ENCODE measurements around the gene CARD19. TPM values are rescaled to one million over a fixed set of nuclear protein-coding genes. Genes with fewer than 3 reads are reported as not detected.

CARD19 gene
- total RNA-seq, 1 experiment from 2014 or later = 54.5 TPM

DNA sequence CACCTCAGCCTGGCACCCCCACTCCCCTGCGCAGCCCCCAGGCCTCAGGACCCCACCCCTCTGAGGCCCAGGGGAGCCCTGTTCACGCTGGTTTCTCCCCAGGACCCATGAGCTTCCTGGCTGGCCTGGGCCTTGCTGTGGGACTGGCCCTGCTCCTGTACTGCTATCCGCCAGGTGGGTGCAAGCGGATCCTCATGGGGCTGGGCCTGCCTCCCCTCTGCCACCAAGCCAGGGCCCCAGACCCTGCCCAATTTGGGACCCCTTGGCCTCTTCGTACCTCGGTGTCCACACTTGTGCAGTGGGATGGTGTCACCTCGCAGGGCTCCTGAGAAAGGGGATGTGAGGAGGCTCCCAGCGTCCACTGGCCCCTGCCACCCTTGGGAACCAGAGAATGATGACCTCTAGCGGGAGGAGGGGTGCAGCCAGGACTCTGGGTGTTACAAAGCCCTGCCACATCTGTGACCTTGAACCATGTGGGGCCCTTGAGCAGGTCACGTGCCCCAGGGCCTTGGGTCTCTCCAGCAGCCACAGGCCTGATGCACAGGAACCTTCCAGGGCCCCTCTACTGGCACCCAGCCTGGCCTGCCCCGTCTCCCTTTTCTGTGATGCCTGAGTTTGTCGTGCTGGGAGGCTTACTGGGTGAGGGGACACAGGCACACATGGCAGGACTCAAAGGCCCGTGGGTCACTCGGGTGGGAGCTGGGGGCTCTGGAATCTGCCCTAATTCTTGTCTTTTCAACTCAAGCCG lies 16.3 kb downstream of the CARD19 start (continued):
- TF ChIP-seq, protein P1, sequence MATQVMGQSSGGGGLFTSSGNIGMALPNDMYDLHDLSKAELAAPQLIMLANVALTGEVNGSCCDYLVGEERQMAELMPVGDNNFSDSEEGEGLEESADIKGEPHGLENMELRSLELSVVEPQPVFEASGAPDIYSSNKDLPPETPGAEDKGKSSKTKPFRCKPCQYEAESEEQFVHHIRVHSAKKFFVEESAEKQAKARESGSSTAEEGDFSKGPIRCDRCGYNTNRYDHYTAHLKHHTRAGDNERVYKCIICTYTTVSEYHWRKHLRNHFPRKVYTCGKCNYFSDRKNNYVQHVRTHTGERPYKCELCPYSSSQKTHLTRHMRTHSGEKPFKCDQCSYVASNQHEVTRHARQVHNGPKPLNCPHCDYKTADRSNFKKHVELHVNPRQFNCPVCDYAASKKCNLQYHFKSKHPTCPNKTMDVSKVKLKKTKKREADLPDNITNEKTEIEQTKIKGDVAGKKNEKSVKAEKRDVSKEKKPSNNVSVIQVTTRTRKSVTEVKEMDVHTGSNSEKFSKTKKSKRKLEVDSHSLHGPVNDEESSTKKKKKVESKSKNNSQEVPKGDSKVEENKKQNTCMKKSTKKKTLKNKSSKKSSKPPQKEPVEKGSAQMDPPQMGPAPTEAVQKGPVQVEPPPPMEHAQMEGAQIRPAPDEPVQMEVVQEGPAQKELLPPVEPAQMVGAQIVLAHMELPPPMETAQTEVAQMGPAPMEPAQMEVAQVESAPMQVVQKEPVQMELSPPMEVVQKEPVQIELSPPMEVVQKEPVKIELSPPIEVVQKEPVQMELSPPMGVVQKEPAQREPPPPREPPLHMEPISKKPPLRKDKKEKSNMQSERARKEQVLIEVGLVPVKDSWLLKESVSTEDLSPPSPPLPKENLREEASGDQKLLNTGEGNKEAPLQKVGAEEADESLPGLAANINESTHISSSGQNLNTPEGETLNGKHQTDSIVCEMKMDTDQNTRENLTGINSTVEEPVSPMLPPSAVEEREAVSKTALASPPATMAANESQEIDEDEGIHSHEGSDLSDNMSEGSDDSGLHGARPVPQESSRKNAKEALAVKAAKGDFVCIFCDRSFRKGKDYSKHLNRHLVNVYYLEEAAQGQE (IDR thresholded peaks at IDR 0.05; ENCODE audit: low read depth) = no peak
- TF ChIP-seq SIN3A (IDR thresholded peaks at IDR 0.05; ENCODE audit: low read depth) (no peak), POLR2A (IDR thresholded peaks at IDR 0.05; ENCODE audit: borderline replicate concordance, extremely low read depth, insufficient read depth, insufficient read length) (no peak), CEBPB (IDR thresholded peaks at IDR 0.05; ENCODE audit: low read depth) (no peak)
- TF ChIP-seq, protein P2, sequence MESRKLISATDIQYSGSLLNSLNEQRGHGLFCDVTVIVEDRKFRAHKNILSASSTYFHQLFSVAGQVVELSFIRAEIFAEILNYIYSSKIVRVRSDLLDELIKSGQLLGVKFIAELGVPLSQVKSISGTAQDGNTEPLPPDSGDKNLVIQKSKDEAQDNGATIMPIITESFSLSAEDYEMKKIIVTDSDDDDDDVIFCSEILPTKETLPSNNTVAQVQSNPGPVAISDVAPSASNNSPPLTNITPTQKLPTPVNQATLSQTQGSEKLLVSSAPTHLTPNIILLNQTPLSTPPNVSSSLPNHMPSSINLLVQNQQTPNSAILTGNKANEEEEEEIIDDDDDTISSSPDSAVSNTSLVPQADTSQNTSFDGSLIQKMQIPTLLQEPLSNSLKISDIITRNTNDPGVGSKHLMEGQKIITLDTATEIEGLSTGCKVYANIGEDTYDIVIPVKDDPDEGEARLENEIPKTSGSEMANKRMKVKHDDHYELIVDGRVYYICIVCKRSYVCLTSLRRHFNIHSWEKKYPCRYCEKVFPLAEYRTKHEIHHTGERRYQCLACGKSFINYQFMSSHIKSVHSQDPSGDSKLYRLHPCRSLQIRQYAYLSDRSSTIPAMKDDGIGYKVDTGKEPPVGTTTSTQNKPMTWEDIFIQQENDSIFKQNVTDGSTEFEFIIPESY (IDR thresholded peaks at IDR 0.05; ENCODE audit: extremely low read depth, insufficient replicate concordance, low read length) = no peak

DNA sequence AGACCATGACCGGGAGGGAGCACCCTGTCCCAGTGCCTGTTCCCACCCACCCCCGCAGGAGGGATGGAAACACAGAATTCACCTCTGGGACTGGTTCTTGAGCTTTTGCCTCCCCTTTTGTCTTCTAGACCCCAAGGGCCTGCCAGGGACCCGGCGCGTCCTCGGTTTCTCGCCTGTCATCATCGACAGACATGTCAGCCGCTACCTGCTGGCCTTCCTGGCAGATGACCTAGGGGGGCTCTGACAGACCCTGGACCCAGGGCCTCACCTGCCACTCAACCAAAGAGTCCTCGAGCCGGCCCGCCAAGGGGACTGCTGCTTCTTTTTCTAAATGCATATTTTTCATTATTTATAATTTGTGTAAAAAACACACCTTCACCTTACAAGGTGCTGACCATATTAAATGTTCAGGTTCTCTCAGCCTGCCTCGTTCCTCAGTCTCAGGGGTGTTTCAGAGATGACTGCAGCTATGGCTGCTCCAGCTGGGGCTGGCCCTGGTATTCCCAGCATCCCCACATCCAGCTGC lies 16.9 kb downstream of the CARD19 start:
- Histone ChIP-seq H3K9ac (ENCODE audit: low read length) (no peak overlapping the region), H3K4me2 (ENCODE audit: low read length) (no peak overlapping the region), H4K20me1 (ENCODE audit: insufficient read depth) (no peaks in the 10 kb centered on the region), H3K27ac (ENCODE audit: low read depth, low read length) (no peak overlapping the region), H3K4me3 (replicated peaks in 1 of 2; ENCODE audit: low read depth in 1 of 2, low read length in 2 of 2) (no peak overlapping the region), H3K9me2 (ENCODE audit: insufficient read depth) (no peaks in the 10 kb centered on the region), H3K79me2 (ENCODE audit: insufficient read depth, low read length) (peaks cover 4% of the 10 kb centered on the region; the same call in 1 of the 2 replicates), H3K9me3 (ENCODE audit: control insufficient read depth in 1 of 2, insufficient read depth in 1 of 2, low read depth in 1 of 2, low read length in 2 of 2) (no peaks in the 10 kb centered on the region), H2AFZ (ENCODE audit: low read depth, low read length, poor library complexity, severe bottlenecking) (no peak overlapping the region), H3K27me3 (ENCODE audit: insufficient read depth, low read length) (no peaks in the 10 kb centered on the region), H3K36me3 (ENCODE audit: control insufficient read depth in 1 of 2, insufficient read depth in 2 of 2, low read length in 2 of 2) (peaks cover 3 to 4% of the 10 kb centered on the region in 2 experiments; a peak in 3 of 4 replicates), H3K4me1 (ENCODE audit: control insufficient read depth in 1 of 2, insufficient read depth in 2 of 2, low read length in 2 of 2) (peaks cover 0 to 16% of the 10 kb centered on the region in 2 experiments; a peak in 2 of 4 replicates)
- ATAC-seq (no peak), DNase-seq (ENCODE audit: low read depth, low spot score) (no peak)
- TF ChIP-seq SP1 (IDR thresholded peaks at IDR 0.05; ENCODE audit: low read depth) = no peak
- TF ChIP-seq, protein P2 (IDR thresholded peaks at IDR 0.05; ENCODE audit: extremely low read depth, insufficient replicate concordance, low read length) = no peak
- TF ChIP-seq RAD21 (IDR thresholded peaks at IDR 0.05; ENCODE audit: low read depth) = no peak
- no peak for TF ChIP-seq POLR2AphosphoS5 (IDR thresholded peaks at IDR 0.05; ENCODE audit: low read depth, low read length)
- no peak for TF ChIP-seq EZH2 (IDR thresholded peaks at IDR 0.05)
- no peak for TF ChIP-seq ZFX (IDR thresholded peaks at IDR 0.05)
- no TSS peak for BruUV-seq (replicated peaks)
- POLR2A ChIA-PET = no interaction called here
- intact Hi-C loops (cut with micrococcal nuclease) = no loop called here
- CTCF ChIA-PET = no interaction called here
- RAD21 ChIA-PET (ENCODE audit: low non-redundant PET in 1 of 2, low total read pairs in 2 of 2, uncharacterized antibody in 2 of 2, unreplicated experiment in 2 of 2) = no interaction called here
